ENCODE data around the gene ALAS1.

ALAS1 gene

GRCh38 chr3:52249683-52250082 lies 51.7 kb downstream of the ALAS1 start:
- no peak for DNase-seq (ENCODE audit: low spot score)

- DNase-seq (ENCODE audit: low spot score), result no peak
Observed at GRCh38 chr3:52250122-52250521, 52.2 kb downstream of the ALAS1 start.

GRCh38 chr3:52253314-52254304 lies 55.6 kb downstream of the ALAS1 start:
- DNase-seq (ENCODE audit: low spot score), result no peak

DNA sequence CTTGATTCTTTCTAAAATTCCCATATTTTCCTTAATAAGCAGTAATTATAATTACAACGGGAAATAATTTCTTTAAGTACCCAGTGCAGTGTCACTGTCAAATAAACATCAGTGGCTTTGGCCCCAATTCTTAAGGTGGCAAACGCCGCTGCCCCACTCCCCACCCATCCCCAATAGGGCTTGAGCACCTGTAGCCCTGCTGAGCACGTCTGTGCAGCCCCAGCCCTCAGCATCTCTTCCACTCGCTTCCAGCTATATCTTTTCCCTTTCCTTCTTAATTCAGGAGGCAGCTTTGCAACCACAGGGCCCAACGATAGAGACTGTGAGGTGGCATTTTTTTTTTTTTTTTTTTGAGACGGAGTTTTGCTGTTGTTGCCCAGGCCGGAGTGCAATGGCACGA lies 56.6 kb downstream of the ALAS1 start:
- no peak for DNase-seq (ENCODE audit: low spot score)

DNA sequence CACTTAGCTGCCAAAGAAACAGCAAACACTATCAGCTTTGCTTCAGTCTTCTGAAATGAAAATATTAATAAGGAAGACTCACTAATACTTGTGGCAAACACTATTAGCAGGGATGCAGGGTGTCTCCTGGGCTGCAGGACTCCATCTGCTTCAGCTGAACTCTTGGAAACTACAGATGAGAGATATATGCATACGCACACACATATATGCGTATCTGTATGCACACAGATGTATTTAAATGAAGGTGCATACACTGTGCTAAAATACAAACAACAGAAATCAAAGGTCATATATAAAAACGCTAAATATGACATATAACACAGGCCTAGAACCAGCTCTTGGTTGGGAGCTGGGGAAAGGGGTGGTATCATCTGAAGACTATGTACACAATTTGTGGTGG lies 58.2 kb downstream of the ALAS1 start:
- DNase-seq (ENCODE audit: low spot score), result no peak

DNA sequence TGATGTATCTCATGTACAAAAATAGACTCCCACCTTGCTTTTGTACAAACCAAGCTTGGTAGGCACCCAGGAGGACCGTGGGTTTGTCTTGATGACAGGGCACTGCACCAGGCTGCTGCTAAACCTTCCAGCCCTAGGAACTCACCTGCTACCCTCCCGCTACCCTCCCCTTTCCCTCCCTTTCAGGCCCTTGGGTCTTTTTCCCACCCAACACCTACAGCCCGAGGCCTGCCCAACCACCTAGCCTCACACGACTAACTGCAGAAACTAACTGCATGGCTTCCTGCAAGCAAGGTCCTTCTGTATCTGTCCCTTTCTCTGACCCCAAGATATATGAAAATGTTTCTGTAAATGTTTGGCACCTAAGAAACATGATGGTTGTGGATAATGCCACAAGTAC lies 58.7 kb downstream of the ALAS1 start:
- DNase-seq (ENCODE audit: low spot score), result no peak

GRCh38 chr3:52257911-52258310 lies 60.0 kb downstream of the ALAS1 start:
- DNase-seq (ENCODE audit: low spot score), result no peak

GRCh38 chr3:52259035-52259434 lies 61.1 kb downstream of the ALAS1 start:
- DNase-seq (ENCODE audit: low spot score), result no peak

DNA sequence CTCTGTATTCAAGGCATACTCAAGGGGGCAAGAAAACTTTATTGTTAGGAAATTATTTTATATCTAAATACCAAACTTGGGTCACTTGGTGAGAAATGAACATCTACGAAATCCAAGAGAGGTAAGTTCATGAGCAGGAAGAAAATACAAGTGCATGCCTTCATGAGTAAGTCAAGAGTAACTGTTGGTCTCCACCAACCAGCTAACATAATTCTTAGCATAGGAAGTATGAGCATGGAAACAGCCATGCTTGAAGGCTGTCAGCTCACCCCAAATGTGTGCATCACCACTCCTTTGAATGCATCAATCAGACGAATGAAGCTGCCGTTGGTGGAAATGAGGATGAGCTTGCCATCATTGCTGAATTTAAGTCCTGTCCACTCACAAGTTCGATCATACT lies 61.5 kb downstream of the ALAS1 start:
- no peak for DNase-seq (ENCODE audit: low spot score)

GRCh38 chr3:52262447-52262846 lies 64.5 kb downstream of the ALAS1 start:
- no peak for DNase-seq (ENCODE audit: low spot score)
